HEK293T (cell line): Measurements from ENCODE around the gene NUMB.

Source experiments
- FOXA1 ChIP-seq: fragments of 450-650 bp; IDR thresholded peaks from 2 replicates; pipeline ENCODE4 v1.6.1; 2016; ENCODE audit warnings: mild to moderate bottlenecking
- FOXM1 ChIP-seq: fragments of 450-650 bp; IDR thresholded peaks from 2 replicates; pipeline ENCODE4 v1.6.1; 2017; ENCODE audit warnings: mild to moderate bottlenecking, borderline replicate concordance
- TARDBP ChIP-seq: fragments of 450-650 bp; IDR thresholded peaks from 2 replicates; pipeline ENCODE4 v1.6.1; 2016

DNA sequence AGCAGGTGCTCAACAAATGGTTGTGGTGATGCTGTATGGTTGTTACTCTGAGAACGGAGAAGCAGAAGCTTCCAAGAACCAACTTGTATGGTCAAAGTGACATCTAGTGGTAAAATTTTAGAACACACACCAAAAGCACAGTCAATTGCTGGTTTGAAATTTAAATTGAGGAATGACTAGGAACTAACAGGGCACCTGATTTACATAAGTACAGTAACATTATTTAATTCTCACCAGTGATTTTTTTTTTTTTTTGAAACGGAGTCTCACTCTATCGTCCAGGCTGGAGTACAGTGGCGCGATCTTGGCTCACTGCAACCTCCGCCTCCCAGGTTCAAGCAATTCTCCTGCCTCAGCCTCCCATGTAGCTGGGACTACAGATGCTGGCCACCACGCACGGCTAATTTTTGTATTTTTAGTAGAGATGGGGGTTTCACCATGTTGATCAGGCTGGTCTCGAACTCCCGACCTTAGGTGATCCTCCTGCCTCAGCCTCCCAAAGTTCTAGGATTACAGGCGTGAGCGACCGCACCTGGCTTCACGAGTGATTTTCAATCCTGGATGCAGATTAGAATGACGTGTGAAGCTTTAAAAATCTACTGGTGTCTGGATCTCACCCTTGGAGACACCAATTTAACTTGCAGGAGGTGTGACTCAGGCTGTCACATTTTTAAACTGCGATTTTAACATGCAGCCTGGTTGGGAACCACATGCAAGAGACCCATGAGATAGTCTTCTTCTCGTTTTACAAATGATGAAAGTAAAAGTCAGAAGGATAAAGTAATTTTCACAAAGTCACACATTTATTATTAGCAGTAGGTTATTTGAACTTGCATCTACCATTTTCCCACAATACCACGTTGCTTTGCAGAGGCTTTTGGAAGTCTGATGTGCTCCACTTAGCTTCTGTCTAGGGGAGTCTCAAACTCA, 14.1 kb upstream of the NUMB start:
- TF ChIP-seq TARDBP, result no peak
- TF ChIP-seq FOXM1, result no peak
- TF ChIP-seq FOXA1, result no peak
